ENCODE measurements around the gene CALU.

CALU gene

DNA sequence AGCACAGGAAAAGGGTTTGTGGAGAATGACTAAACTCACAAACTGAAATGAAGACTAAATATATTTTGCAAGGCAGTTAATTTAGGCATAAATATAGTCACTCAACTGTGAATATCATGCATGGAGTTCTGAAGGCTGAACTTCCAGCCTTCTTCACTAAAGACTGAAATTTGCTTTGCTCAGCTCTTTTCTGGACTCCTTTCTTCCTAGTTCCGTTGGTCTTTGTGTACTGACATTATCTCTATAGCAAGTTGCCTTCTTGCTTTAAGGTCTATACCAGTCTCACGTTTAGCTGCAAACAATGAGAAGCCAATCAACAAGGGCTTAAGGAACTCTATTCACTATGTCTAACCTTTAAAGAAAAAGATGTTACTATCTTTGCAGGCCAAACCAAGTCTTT lies 44.4 kb upstream of the CALU start:
- Histone ChIP-seq H3K27me3 (ENCODE audit: control insufficient read depth, insufficient read depth, low read length) (peaks cover 4% of the 10 kb centered on the region), H3K79me2 (no peaks in the 10 kb centered on the region), H3K9me3 (ENCODE audit: control insufficient read depth, low read length) (no peaks in the 10 kb centered on the region)

DNA sequence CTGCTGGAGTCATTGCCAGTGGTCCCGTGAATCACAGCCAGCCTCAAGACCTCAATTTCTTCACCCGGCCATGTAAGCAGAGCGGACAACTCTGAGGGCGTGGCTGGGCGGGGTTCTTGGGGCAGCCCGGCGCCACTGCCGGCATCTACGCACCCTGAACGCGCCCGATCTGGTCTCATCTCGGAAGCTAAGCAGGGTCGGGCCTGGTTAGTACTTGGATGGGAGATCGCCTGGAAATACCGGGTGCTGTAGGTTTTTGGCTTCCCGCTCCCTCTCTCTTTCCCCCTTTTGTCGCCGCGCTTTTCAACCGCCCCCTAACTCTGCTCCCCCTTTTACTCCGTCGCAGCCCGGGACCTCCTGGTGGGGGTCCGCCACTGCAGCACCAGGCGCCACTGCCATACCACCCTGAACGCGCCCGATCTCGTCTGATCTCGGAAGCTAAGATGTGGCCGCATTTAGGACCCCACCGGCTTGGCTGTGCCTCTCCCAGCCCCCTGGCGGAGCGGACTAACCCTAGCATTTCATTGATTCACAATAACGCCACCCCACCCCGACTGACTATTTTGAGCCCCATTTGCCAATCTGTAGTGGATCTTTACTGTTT lies 41.8 kb upstream of the CALU start:
- Histone ChIP-seq H3K4me1 (no peaks in the 10 kb centered on the region), H3K4me2 (ENCODE audit: low read length) (no peak overlapping the region), H3K9ac (no peak overlapping the region), H3K4me3 (ENCODE audit: low read depth, low read length) (no peak overlapping the region), H3K36me3 (ENCODE audit: control insufficient read depth, insufficient read depth, low read length) (no peaks in the 10 kb centered on the region), H2AFZ (peak overlapping the region; percentile 53), H3K27me3 (ENCODE audit: control insufficient read depth, insufficient read depth, low read length) (peaks cover 4% of the 10 kb centered on the region), H3K9me3 (ENCODE audit: control insufficient read depth, low read length) (no peaks in the 10 kb centered on the region), H3K27ac (no peak overlapping the region), H3K79me2 (no peaks in the 10 kb centered on the region)
- TF ChIP-seq, protein P1, sequence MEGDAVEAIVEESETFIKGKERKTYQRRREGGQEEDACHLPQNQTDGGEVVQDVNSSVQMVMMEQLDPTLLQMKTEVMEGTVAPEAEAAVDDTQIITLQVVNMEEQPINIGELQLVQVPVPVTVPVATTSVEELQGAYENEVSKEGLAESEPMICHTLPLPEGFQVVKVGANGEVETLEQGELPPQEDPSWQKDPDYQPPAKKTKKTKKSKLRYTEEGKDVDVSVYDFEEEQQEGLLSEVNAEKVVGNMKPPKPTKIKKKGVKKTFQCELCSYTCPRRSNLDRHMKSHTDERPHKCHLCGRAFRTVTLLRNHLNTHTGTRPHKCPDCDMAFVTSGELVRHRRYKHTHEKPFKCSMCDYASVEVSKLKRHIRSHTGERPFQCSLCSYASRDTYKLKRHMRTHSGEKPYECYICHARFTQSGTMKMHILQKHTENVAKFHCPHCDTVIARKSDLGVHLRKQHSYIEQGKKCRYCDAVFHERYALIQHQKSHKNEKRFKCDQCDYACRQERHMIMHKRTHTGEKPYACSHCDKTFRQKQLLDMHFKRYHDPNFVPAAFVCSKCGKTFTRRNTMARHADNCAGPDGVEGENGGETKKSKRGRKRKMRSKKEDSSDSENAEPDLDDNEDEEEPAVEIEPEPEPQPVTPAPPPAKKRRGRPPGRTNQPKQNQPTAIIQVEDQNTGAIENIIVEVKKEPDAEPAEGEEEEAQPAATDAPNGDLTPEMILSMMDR (IDR thresholded peaks at IDR 0.05) = no peak

More for the DNA sequence above, 44.4 kb upstream of the CALU start:
- Histone ChIP-seq H3K4me3 (ENCODE audit: low read depth, low read length) (no peak overlapping the region), H3K36me3 (ENCODE audit: control insufficient read depth, insufficient read depth, low read length) (no peaks in the 10 kb centered on the region), H3K4me1 (no peaks in the 10 kb centered on the region), H2AFZ (no peak overlapping the region), H3K9ac (no peak overlapping the region), H3K4me2 (ENCODE audit: low read length) (no peak overlapping the region), H3K27ac (no peak overlapping the region)
- TF ChIP-seq, protein P1 (IDR thresholded peaks at IDR 0.05) = no peak

DNA sequence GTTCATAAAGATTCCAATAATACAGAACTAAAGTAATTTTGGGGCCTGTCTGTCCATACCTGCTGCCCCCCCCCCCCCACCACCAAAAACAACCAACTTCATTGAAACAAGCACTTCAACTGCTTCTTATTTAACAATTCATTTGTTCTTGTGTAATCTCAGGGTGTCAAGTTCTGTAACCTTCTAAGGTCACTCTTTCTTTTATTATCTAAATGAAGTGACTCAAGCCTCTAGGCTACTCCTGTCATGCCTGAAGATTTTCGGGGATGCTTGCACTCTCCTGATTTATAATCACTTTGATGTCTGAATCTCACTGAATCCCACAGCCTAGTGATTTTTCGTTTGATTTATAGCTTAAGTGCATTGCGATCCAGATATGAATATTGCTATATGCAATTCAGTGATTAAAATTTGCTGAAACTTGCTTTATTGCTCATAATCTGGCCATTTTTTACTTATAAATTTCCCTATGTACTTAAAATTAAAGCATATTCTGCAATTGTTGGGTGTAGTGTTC lies 39.9 kb upstream of the CALU start:
- Histone ChIP-seq H3K36me3 (ENCODE audit: control insufficient read depth, insufficient read depth, low read length) (no peaks in the 10 kb centered on the region), H3K4me3 (ENCODE audit: low read depth, low read length) (no peak overlapping the region), H3K9ac (no peak overlapping the region), H3K9me3 (ENCODE audit: control insufficient read depth, low read length) (no peaks in the 10 kb centered on the region), H3K4me2 (ENCODE audit: low read length) (no peak overlapping the region), H3K27me3 (ENCODE audit: control insufficient read depth, insufficient read depth, low read length) (peaks cover 4% of the 10 kb centered on the region), H3K79me2 (no peaks in the 10 kb centered on the region), H2AFZ (no peak overlapping the region), H3K4me1 (no peaks in the 10 kb centered on the region), H3K27ac (no peak overlapping the region)
- TF ChIP-seq, protein P1 (IDR thresholded peaks at IDR 0.05) = no peak

DNA sequence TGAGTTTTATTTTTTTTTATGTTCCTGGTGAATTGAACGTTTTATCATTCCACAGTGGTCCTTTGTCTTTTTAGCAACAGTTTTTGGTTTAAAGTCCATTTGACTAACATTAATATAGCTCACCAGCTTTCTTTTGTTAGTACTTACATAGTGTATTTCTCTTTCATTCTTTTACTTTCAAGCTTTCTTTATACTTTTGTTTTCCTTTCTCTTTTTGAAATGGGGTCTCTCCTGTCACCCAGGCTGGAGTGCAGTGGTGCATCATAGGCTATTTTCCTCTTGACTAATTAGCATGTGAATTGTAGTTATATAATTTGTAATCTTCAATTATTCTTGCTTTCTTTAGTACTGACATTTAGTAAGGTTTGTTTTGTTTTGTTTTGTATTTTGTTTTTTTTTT lies 39.3 kb upstream of the CALU start:
- Histone ChIP-seq H3K4me3 (ENCODE audit: low read depth, low read length) (no peak overlapping the region), H3K36me3 (ENCODE audit: control insufficient read depth, insufficient read depth, low read length) (no peaks in the 10 kb centered on the region), H3K79me2 (no peaks in the 10 kb centered on the region), H3K9me3 (ENCODE audit: control insufficient read depth, low read length) (no peaks in the 10 kb centered on the region), H3K4me2 (ENCODE audit: low read length) (no peak overlapping the region), H3K4me1 (no peaks in the 10 kb centered on the region), H3K27me3 (ENCODE audit: control insufficient read depth, insufficient read depth, low read length) (peaks cover 4% of the 10 kb centered on the region), H2AFZ (no peak overlapping the region), H3K27ac (no peak overlapping the region), H3K9ac (no peak overlapping the region)
- TF ChIP-seq, protein P1 (IDR thresholded peaks at IDR 0.05) = no peak
